Type B pancreatic cell (in vitro differentiated cells): ENCODE data around the gene RBM39. TPM values are rescaled to one million over a fixed set of nuclear protein-coding genes. Genes with fewer than 3 reads are reported as not detected.
A peak's percentile ranks its signal among the peaks of the same experiment; 100 is the strongest.
"Not testable (repeated sequence)": the region's sequence is repeated elsewhere in the genome, so short reads cannot be mapped to it uniquely, and the experiment has no call there.

Experiments used
- DNase-seq: peaks from one replicate; pipeline ENCODE4 v3.0.0; 2021; ENCODE audit warnings: mixed read lengths; ENCODE audit not compliant: unreplicated experiment; ENCODE audit errors: extremely low spot score
- H3K27ac Mint-ChIP-seq: 2 replicates; pipeline ENCODE4 v1.8.0; 2021; ENCODE audit warnings: mild to moderate bottlenecking, mixed read lengths
- H3K27me3 Mint-ChIP-seq: 2 replicates; pipeline ENCODE4 v1.8.0; 2021; ENCODE audit warnings: mixed read lengths
- H3K36me3 Mint-ChIP-seq: 2 replicates; pipeline ENCODE4 v1.8.0; 2021; ENCODE audit warnings: mixed read lengths
- H3K4me1 Mint-ChIP-seq: one replicate; pipeline ENCODE4 v1.8.0; 2021; ENCODE audit warnings: mixed read lengths; ENCODE audit not compliant: unreplicated experiment
- H3K4me3 Mint-ChIP-seq: 2 replicates; pipeline ENCODE4 v1.8.0; 2021; ENCODE audit warnings: mild to moderate bottlenecking, mixed read lengths
- H3K9me3 Mint-ChIP-seq: 2 replicates; pipeline ENCODE4 v1.8.0; 2021; ENCODE audit warnings: mixed read lengths
- total RNA-seq: library from RNA; stranded (reverse); gene quantifications from 2 replicates; pipeline ENCODE4 v1.2.1, GENCODE V29; 2021; ENCODE audit warnings: low replicate concordance
- TF ChIP-seq, protein P1 (sequence below): fragments of 200-600 bp; sonication (generic); conservative IDR thresholded peaks from 2 replicates; pipeline ENCODE4 v1.5.0; 2021; ENCODE audit warnings: antibody characterized with exemption, mild to moderate bottlenecking

The RBM39 gene
- total RNA-seq, 1 donor from 2014 or later = 398 TPM

- TF ChIP-seq, protein P1, sequence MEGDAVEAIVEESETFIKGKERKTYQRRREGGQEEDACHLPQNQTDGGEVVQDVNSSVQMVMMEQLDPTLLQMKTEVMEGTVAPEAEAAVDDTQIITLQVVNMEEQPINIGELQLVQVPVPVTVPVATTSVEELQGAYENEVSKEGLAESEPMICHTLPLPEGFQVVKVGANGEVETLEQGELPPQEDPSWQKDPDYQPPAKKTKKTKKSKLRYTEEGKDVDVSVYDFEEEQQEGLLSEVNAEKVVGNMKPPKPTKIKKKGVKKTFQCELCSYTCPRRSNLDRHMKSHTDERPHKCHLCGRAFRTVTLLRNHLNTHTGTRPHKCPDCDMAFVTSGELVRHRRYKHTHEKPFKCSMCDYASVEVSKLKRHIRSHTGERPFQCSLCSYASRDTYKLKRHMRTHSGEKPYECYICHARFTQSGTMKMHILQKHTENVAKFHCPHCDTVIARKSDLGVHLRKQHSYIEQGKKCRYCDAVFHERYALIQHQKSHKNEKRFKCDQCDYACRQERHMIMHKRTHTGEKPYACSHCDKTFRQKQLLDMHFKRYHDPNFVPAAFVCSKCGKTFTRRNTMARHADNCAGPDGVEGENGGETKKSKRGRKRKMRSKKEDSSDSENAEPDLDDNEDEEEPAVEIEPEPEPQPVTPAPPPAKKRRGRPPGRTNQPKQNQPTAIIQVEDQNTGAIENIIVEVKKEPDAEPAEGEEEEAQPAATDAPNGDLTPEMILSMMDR = no peak
- Mint-ChIP-seq H3K4me3 (no peak overlapping the region), H3K27ac (no peak overlapping the region), H3K4me1 (no peaks in the 10 kb centered on the region), H3K36me3 (peaks cover 18% of the 10 kb centered on the region), H3K27me3 (no peaks in the 10 kb centered on the region), H3K9me3 (no peaks in the 10 kb centered on the region)
- peak; percentile 34 for DNase-seq
Observed at GRCh38 chr20:35690265-35690664, 51.8 kb downstream of the RBM39 start.

DNA sequence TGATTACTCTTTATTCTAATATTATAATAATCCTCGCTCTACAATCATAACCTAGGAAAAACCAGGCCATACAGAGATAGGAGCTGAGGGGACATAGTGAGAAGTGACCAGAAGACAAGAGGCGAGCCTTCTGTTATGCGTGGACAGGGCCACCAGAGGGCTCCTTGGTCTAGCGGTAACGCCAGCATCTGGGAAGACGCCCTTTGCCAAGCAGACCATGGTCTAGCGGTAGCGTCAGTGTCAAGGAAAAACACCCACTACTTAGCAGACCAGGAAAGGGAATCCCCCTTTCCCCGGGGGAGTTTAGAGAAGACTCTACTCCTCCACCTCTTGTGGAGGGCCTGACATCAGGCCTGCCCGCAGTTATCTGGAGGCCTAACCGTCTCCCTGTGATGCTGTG, 55.2 kb downstream of the RBM39 start:
- H3K27me3 Mint-ChIP-seq, H3K4me3 Mint-ChIP-seq, H3K4me1 Mint-ChIP-seq, H3K9me3 Mint-ChIP-seq, H3K27ac Mint-ChIP-seq: not testable (repeated sequence)
- TF ChIP-seq, protein P1 = peak; percentile 42
- peaks cover 18% of the 10 kb centered on the region for H3K36me3 Mint-ChIP-seq
- peak; percentile 51 for DNase-seq

DNA sequence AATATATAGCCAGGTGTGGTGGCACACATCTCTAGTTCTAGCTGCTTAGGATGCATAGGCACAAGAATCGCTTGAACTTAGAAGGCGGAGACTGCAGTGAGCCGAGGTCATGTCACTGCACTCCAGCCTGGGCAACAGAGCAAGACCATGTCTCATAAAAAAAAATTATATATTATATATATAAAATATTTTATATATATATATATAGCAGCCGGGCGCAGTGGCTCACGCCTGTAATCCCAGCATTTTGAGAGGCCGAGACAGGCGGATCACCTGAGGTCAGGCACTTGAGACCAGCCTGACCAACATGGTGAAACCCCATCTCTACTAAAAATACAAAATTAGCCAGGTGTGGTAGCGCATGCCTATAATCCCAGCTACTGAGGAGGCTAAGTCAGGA, 56.7 kb downstream of the RBM39 start:
- not testable (repeated sequence) for H3K27ac Mint-ChIP-seq, H3K4me3 Mint-ChIP-seq, H3K9me3 Mint-ChIP-seq

DNA sequence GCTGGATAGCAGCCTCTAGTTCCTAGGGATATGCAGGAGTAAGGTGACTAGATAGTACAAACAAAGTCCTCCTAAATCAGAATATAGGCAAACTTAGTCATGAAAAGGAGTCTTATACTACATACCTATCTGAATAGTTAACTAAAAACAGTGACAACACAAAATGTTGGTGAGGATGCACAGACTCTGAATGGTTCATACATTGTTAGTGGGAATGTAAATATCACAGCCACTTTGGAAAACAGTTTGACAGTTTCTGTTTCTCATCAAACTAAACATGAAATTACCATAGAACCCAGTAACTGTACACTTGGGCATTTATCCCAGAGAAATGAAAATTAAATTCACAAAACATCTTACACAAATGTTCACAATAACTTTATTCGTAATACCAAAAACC, 60.1 kb downstream of the RBM39 start:
- DNase-seq = no peak
- H3K4me3 Mint-ChIP-seq = no peak overlapping the region
- peaks cover 3% of the 10 kb centered on the region for H3K36me3 Mint-ChIP-seq
- peaks cover 4% of the 10 kb centered on the region for H3K4me1 Mint-ChIP-seq
- no peak overlapping the region for H3K27ac Mint-ChIP-seq
- no peaks in the 10 kb centered on the region for H3K9me3 Mint-ChIP-seq
- TF ChIP-seq, protein P1 = no peak
- no peaks in the 10 kb centered on the region for H3K27me3 Mint-ChIP-seq

More for the DNA sequence above, 56.7 kb downstream of the RBM39 start:
- H3K4me1 Mint-ChIP-seq, H3K27me3 Mint-ChIP-seq: not testable (repeated sequence)
- H3K36me3 Mint-ChIP-seq = peaks cover 17% of the 10 kb centered on the region
- DNase-seq = peak; percentile 4

DNA sequence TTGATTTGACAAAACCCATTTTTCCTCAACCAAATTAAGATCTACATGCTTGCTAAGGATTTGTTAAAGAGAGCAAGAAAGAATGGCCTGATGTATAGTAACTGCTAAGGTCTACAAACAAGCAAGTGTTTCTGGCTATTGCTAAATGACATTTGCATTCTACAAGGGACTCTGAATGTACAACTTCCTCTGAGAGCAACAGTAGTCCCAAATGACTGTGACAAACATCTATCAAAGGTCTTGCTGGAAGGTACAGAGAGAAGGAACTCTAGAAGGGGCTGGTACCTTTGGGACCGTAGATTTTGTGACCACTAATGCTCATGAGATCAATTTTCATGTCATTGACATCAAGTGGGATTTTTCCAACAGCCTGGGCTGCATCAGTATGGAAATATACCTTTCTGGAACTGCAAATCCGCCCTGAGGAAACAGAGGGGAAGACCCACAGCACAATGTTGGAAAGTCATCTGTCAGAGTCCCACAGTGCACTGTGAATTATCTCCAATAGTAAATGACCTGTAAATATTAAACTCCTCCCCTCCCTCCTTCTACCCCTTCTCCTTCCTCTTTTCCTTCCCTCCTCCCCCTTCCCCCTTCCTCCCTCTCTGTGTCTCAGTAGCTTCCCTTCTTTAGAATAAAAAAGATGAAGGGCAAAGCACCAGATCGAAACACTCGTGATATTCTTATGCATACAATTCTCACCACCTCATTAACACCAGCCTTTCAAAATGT, 61.4 kb downstream of the RBM39 start:
- H3K4me1 Mint-ChIP-seq = peaks cover 4% of the 10 kb centered on the region
- H3K27ac Mint-ChIP-seq = no peak overlapping the region

DNA sequence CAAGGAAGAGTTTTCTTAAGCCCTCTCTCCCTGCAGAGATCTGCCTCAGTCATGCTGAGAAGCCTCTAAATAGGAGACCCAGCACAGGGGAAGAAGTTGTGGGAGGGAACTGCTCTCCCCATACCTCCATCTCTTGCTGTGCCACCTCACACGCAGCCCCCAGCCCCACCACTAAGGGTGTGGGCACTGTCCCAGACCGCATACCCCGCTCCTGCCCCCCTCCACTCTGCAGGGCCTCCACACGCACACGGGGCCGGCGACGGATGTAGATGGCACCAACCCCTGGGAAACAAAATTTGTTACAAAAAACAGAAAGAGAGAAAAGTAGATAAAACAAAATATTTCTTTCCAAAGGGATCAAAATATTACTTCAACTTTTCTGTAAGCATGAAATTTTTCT, 67.1 kb downstream of the RBM39 start:
- TF ChIP-seq, protein P1 = no peak
- Mint-ChIP-seq H3K27ac (no peak overlapping the region), H3K27me3 (no peaks in the 10 kb centered on the region), H3K9me3 (no peaks in the 10 kb centered on the region), H3K36me3 (peaks cover 12% of the 10 kb centered on the region), H3K4me3 (no peak overlapping the region), H3K4me1 (no peaks in the 10 kb centered on the region)
- peak; percentile 36 for DNase-seq

More for the DNA sequence above, 61.4 kb downstream of the RBM39 start:
- TF ChIP-seq, protein P1 = no peak
- H3K9me3 Mint-ChIP-seq = no peaks in the 10 kb centered on the region
- no peaks in the 10 kb centered on the region for H3K36me3 Mint-ChIP-seq
- no peaks in the 10 kb centered on the region for H3K27me3 Mint-ChIP-seq
- no peak overlapping the region for H3K4me3 Mint-ChIP-seq
- DNase-seq = peak; percentile 15
